Chondrocyte (in vitro differentiated cells): Measurements from ENCODE around the gene CRYGD. TPM values are rescaled to one million over a fixed set of nuclear protein-coding genes. Genes with fewer than 3 reads are reported as not detected.

Experiments used
- DNase-seq: peaks from one replicate; pipeline ENCODE4 v3.0.0; 2021; ENCODE audit warnings: mixed read lengths, low spot score
- H3K27ac Mint-ChIP-seq: one replicate; pipeline ENCODE4 v1.8.0; 2021; ENCODE audit warnings: mild to moderate bottlenecking, moderate library complexity, mixed read lengths; ENCODE audit not compliant: unreplicated experiment
- H3K27me3 Mint-ChIP-seq: 2 replicates; pipeline ENCODE4 v1.8.0; 2021; ENCODE audit warnings: low read depth, mixed read lengths
- H3K36me3 Mint-ChIP-seq: 2 replicates; pipeline ENCODE4 v1.8.0; 2021; ENCODE audit warnings: low read depth, mixed read lengths
- H3K4me1 Mint-ChIP-seq: 2 replicates; pipeline ENCODE4 v1.8.0; 2021; ENCODE audit warnings: low read depth, mild to moderate bottlenecking, mixed read lengths
- H3K4me3 Mint-ChIP-seq: one replicate; pipeline ENCODE4 v1.8.0; 2021; ENCODE audit warnings: mild to moderate bottlenecking, moderate library complexity, mixed read lengths; ENCODE audit not compliant: unreplicated experiment
- H3K9me3 Mint-ChIP-seq: 2 replicates; pipeline ENCODE4 v1.8.0; 2021; ENCODE audit warnings: low read depth, mixed read lengths
- total RNA-seq: library from RNA; stranded (reverse); gene quantifications from 3 replicates; pipeline ENCODE4 v1.2.1, GENCODE V29; 2021
- TF ChIP-seq, protein P1 (sequence below): fragments of 200-600 bp; sonication (generic); IDR thresholded peaks from 2 replicates; pipeline ENCODE4 v1.5.0; 2021; ENCODE audit warnings: antibody characterized with exemption, mild to moderate bottlenecking, moderate library complexity

The CRYGD gene
- total RNA-seq, 1 donor from 2014 or later = not detected

DNA sequence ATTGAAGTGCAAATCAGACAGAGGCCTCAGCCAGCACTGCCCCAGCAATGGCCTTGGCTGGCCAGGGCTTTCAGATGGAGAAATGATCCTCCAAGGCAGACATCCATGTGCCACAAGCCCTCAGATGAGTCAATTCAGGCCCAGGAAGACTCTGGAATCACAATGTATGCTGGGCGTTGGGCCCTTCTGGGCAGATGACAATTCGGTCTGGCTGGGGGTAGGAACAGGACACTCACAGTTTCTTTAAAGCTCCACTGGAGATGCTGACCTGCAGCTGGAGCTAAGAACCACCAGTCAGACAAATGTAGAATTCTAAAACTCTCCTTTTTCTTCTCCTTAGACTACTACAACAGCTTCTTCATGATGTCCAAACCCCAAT lies 12.4 kb upstream of the CRYGD start:
- H3K4me1 Mint-ChIP-seq = no peaks in the 10 kb centered on the region
- TF ChIP-seq, protein P1, sequence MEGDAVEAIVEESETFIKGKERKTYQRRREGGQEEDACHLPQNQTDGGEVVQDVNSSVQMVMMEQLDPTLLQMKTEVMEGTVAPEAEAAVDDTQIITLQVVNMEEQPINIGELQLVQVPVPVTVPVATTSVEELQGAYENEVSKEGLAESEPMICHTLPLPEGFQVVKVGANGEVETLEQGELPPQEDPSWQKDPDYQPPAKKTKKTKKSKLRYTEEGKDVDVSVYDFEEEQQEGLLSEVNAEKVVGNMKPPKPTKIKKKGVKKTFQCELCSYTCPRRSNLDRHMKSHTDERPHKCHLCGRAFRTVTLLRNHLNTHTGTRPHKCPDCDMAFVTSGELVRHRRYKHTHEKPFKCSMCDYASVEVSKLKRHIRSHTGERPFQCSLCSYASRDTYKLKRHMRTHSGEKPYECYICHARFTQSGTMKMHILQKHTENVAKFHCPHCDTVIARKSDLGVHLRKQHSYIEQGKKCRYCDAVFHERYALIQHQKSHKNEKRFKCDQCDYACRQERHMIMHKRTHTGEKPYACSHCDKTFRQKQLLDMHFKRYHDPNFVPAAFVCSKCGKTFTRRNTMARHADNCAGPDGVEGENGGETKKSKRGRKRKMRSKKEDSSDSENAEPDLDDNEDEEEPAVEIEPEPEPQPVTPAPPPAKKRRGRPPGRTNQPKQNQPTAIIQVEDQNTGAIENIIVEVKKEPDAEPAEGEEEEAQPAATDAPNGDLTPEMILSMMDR = no peak
- H3K27ac Mint-ChIP-seq = no peak overlapping the region
- no peaks in the 10 kb centered on the region for H3K27me3 Mint-ChIP-seq
- no peak overlapping the region for H3K4me3 Mint-ChIP-seq
- DNase-seq = no peak
- no peaks in the 10 kb centered on the region for H3K36me3 Mint-ChIP-seq
- peaks cover 6% of the 10 kb centered on the region for H3K9me3 Mint-ChIP-seq

DNA sequence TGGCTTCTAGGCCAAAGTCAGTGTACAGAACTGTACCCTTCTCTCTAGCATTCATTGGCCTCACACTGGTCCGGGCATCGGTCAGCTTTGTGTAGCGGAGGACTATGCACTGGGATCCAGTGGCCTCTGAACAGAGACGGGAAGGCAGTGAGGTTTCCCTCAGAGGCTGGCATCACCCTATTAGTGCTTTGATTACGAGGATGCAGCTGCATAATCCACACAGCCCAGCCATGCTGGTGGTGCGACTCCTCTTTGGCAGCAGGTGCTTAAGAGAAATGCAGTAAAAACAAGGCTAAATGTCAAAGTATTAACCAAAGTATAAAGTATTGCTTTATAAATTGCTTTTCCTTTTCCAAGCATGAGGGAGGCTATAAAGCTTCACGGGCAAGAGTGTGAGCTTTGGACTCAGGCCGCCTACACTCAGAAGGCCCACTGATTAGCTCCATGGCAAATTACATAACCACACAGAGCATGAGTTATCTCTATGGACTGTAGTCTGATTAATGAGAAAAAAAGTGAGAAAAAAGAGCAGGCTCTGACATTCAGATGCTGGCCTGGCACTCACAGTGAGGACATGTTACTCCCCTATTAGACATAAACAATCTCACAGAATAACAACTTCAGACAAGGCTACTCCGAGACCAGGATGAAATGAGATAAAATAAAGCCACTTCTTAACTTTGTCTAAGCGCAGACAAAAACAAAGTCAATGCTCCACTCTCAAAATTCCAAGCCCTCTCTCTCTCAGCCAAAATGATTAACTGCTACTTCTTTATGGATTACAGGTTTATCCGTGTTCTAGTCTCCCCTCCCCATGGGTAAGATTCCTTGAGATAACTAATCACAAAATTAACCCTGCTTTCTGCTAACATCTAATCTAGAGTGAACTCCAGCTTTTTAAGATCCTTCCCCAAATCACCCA lies 11.7 kb upstream of the CRYGD start:
- Mint-ChIP-seq H3K4me3 (no peak overlapping the region), H3K27ac (no peak overlapping the region), H3K9me3 (peaks cover 6% of the 10 kb centered on the region), H3K36me3 (no peaks in the 10 kb centered on the region), H3K27me3 (no peaks in the 10 kb centered on the region), H3K4me1 (no peaks in the 10 kb centered on the region)
- DNase-seq = no peak
- TF ChIP-seq, protein P1 = no peak

DNA sequence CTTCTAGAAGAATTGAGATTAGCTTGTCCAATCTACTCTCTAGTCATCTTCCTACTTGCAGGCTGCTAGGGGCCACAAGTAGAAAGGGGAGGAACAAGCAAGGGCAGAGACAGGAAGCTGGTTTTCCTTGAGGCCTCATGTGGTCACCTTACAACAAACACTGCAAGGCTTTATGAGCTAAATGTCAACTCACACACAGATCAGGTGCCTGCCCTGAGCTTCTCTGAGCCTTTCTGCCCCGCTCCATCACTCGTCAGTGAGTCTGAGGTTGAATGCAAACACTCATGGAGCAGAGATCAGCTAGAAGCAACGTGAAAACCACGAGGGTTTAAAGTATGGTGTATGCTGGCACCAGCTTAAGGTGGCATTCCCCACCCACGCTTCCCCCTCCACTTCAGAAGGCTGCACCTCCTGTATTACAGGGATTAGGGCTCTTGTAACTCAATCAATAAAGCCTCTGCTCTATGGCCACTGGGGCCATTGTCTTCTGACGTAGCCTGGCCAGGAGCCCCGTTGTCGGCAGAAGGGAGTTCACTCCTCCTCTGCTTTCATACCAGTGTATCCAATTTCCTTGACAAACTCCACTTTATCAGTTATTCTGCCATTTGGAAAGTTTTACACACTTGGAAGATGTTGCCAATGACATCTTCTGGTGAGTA lies 10.7 kb upstream of the CRYGD start:
- Mint-ChIP-seq H3K27ac (no peak overlapping the region), H3K27me3 (no peaks in the 10 kb centered on the region), H3K36me3 (no peaks in the 10 kb centered on the region), H3K9me3 (peaks cover 6% of the 10 kb centered on the region), H3K4me3 (no peak overlapping the region), H3K4me1 (no peaks in the 10 kb centered on the region)
- TF ChIP-seq, protein P1 = no peak
- DNase-seq = no peak

DNA sequence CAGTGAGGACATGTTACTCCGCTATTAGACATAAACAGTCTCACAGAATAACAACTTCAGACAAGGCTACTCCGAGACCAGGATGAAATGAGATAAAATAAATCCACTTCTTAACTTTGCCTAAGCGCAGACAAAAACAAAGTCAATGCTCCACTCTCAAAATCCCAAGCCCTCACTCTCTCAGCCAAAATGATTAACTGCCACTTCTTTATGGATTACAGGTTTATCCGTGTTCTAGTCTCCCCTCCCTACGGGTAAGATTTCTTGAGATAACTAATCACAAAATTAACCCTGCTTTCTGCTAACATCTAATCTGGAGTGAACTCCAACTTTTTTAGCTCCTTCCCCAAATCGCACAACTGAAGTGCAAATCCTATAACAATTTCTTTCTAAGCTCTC lies 6.4 kb upstream of the CRYGD start:
- Mint-ChIP-seq H3K4me3 (no peak overlapping the region), H3K9me3 (peaks cover 3% of the 10 kb centered on the region), H3K27ac (no peak overlapping the region)

More for the DNA sequence above, 6.4 kb upstream of the CRYGD start:
- no peaks in the 10 kb centered on the region for H3K4me1 Mint-ChIP-seq
- H3K36me3 Mint-ChIP-seq = no peaks in the 10 kb centered on the region
- no peak for DNase-seq
- TF ChIP-seq, protein P1 = no peak
- H3K27me3 Mint-ChIP-seq = no peaks in the 10 kb centered on the region
